Sigmoid colon (tissue), 7 donors: ENCODE measurements around the gene PTGES2. TPM values are rescaled to one million over a fixed set of nuclear protein-coding genes. Genes with fewer than 3 reads are reported as not detected.
A peak's percentile ranks its signal among the peaks of the same experiment; 100 is the strongest.
"Not testable (repeated sequence)": the region's sequence is repeated elsewhere in the genome, so short reads cannot be mapped to it uniquely, and the experiment has no call there.

Experiments
- DNase-seq: peaks from one replicate; pipeline ENCODE4 v3.0.0-alpha.2; 2019
- H3K27ac ChIP-seq, 4 donors: fragments of 200-600 bp; sonication (generic); one replicate each; pipeline ENCODE4 v1.5.1; 2016 to 2019; ENCODE audit warnings: mild to moderate bottlenecking in 1 of 4
- H3K27me3 ChIP-seq, 3 donors: fragments of 200-600 bp; sonication (generic); one replicate each; pipeline ENCODE4 v1.5.1; 2019; ENCODE audit warnings: mild to moderate bottlenecking in 1 of 3
- H3K36me3 ChIP-seq, 4 donors: fragments of 200-600 bp; sonication (generic); one replicate each; pipeline ENCODE4 v1.5.1; 2016 to 2019
- H3K4me1 ChIP-seq, 4 donors: fragments of 200-600 bp; sonication (generic); one replicate each; pipeline ENCODE4 v1.5.1; 2017 to 2019
- H3K4me3 ChIP-seq, 4 donors: fragments of 200-600 bp; sonication (generic); one replicate each; pipeline ENCODE4 v1.5.1; 2017 to 2019; ENCODE audit warnings: mild to moderate bottlenecking in 2 of 4, moderate library complexity in 1 of 4
- H3K9me3 ChIP-seq, 4 donors: fragments of 200-600 bp in 3 of 4; sonication (generic) in 3 of 4; one replicate each; pipeline versions ENCODE4 v1.5.1 to v1.6.1; 2013 to 2019
- EP300 ChIP-seq, 4 donors: sonication (generic); formaldehyde crosslinking; IDR thresholded peaks; one replicate each; pipeline ENCODE4 v1.6.1; 2017; ENCODE audit warnings: antibody characterized with exemption in 4 of 4
- POLR2A ChIP-seq, 2 donors: fragments of 450-650 bp; IDR thresholded peaks; one replicate each; pipeline ENCODE4 v1.6.1; 2016; ENCODE audit warnings: antibody characterized with exemption in 2 of 2, mild to moderate bottlenecking in 2 of 2, moderate library complexity in 2 of 2
- POLR2AphosphoS5 ChIP-seq, 4 donors: sonication (generic); formaldehyde crosslinking; IDR thresholded peaks; one replicate each; pipeline ENCODE4 v1.6.1; 2017; ENCODE audit warnings: antibody characterized with exemption in 4 of 4
- WGBS, 2 donors: extraction: QIAGEN DNeasy Blood & Tissue Kit; methylation state at CpG; one replicate each; pipeline ENCODE4 v1.1.7; 2013; 5-methylcytosine and 5-hydroxymethylcytosine counted together
- intact Hi-C: fragments of 100-400 bp; cut with DNase I; formaldehyde crosslinking; loops from one replicate; pipeline ENCODE4 v1.15.1; 2023
- polyA plus RNA-seq, 3 donors: library from polyadenylated mRNA; stranded (reverse); fragments of 200-250 nt; gene quantifications; one replicate each; pipeline ENCODE4 v1.2.3, GENCODE V29; 2013
- total RNA-seq, 4 donors: library from RNA; depleted of rRNA; stranded (reverse); fragments of >200 nt; gene quantifications; one replicate each; pipeline ENCODE4 v1.1.0, GENCODE V29; 2016
- TF ChIP-seq, protein P1 (sequence below), 4 experiments: fragments of 450-650 bp in 3 of 4; fragments of 200-600 bp in 1 of 4; IDR thresholded peaks; one replicate each; pipeline ENCODE4 v1.5.1; 2016 to 2019; ENCODE audit warnings: antibody characterized with exemption in 4 of 4, mild to moderate bottlenecking in 3 of 4, moderate library complexity in 2 of 4
- donor health status: healthy with polysubstance abuse.
- donor health status: Bipolar disorder and iron deficiency.
- donor health status: healthy.

The PTGES2 gene
- total and polyA plus RNA-seq, 7 donors, result 56.5 to 119 (median 82.2) TPM

DNA sequence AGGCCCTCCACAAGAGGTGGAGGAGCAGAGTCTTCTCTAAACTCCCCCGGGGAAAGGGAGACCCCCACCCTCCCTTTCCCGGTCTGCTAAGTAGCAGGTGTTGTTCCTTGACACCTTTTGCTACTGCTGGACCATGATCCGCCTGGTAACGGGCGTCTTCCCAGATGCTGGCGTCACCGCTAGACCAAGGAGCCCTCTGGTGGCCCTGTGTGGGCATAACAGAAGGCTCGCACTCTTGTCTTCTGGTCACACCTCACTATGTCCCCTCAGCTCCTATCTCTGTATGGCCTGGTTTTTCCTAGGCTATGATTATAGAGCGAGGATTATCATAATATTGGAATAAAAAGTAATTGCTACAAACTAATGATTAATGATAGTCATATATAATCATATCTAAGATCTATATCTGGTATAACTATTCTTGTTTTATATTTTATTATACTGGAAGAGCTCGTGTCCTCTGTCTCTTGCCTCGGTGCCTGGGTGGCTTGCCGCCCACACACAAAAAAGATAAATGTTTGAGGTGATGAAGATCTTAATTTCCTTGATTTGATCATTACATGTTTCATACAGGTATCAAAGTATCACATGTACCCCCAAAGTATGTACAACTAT lies 2.6 kb upstream of the PTGES2 start:
- peaks cover 0 to 35% (median 31%) of the 10 kb centered on the region in 4 donors for H3K4me1 ChIP-seq
- H3K27me3 ChIP-seq, H3K9me3 ChIP-seq, H3K4me3 ChIP-seq, H3K36me3 ChIP-seq, H3K27ac ChIP-seq: not testable (repeated sequence)
- WGBS, 2 donors, result 26 to 31% methylated on average over 12 of the region's 12 CpGs
- DNase-seq, result peak; percentile 80
- TF ChIP-seq, protein P1, sequence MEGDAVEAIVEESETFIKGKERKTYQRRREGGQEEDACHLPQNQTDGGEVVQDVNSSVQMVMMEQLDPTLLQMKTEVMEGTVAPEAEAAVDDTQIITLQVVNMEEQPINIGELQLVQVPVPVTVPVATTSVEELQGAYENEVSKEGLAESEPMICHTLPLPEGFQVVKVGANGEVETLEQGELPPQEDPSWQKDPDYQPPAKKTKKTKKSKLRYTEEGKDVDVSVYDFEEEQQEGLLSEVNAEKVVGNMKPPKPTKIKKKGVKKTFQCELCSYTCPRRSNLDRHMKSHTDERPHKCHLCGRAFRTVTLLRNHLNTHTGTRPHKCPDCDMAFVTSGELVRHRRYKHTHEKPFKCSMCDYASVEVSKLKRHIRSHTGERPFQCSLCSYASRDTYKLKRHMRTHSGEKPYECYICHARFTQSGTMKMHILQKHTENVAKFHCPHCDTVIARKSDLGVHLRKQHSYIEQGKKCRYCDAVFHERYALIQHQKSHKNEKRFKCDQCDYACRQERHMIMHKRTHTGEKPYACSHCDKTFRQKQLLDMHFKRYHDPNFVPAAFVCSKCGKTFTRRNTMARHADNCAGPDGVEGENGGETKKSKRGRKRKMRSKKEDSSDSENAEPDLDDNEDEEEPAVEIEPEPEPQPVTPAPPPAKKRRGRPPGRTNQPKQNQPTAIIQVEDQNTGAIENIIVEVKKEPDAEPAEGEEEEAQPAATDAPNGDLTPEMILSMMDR (IDR thresholded peaks at IDR 0.05), result peak in 1 of 4 experiments; percentile 51
- intact Hi-C loops, result loop anchor here (5.0 kb wide), 2 partner anchors 62 to 148 kb away; partner anchors contain the start of genes CIZ1 and EEIG1

DNA sequence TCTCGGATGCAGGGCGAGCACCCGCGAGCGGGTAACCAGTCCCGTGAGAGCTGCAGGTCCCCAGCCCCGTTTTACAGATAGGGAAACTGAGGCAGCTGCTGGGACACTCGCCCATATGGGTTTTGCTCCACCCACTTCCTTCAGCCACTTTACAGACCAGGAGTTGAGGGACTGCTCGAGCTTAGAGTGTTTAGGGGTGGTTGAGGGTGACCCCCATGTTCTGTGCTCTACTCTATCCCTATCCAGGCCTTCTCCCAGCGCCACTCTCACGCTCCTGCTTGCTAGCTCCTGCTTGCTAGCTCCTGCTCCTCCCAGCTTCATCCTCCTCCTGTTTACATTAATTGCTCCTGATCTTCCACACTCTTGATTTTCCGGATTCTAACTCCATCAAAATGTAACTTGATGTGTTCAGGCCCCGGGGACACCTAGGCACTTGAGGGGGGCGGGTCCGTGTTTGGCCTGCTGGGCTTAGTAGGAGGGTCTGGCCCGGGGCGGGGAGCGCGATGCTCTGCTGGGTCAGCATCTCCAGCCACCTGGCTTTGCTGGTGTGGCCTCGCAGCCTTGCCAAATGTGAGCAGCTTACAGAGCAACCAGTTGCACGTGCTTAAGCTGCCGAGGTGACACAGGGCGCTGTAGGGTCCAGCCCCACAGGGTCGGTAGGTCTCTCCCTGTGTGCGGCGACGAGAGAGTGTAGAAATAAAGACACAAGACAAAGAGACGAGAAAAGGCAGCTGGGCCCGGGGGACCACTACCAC lies 1.5 kb upstream of the PTGES2 start:
- H3K4me3 ChIP-seq, result peak overlapping the region; percentile 76 to 99 (median 96)
- no peaks in the 10 kb centered on the region for H3K27me3 ChIP-seq
- TF ChIP-seq EP300 (IDR thresholded peaks at IDR 0.05) (no peak), POLR2AphosphoS5 (IDR thresholded peaks at IDR 0.05) (no peak), POLR2A (IDR thresholded peaks at IDR 0.05) (no peak)
- TF ChIP-seq, protein P1 (IDR thresholded peaks at IDR 0.05), result no peak
- DNase-seq, result no peak
- H3K27ac ChIP-seq, result peak overlapping the region; percentile 90 to 97 (median 92)
- intact Hi-C loops, result loop anchor here (5.0 kb wide), 2 partner anchors 63 to 147 kb away; partner anchors contain the start of genes CIZ1 and EEIG1
- 64% methylated on average over 29 of the region's 29 CpGs for WGBS, 2 donors
- H3K36me3 ChIP-seq, result peaks cover 0 to 9% (median 7%) of the 10 kb centered on the region in 4 donors
- peaks cover 0 to 39% (median 35%) of the 10 kb centered on the region in 4 donors for H3K4me1 ChIP-seq
- no peaks in the 10 kb centered on the region for H3K9me3 ChIP-seq

DNA sequence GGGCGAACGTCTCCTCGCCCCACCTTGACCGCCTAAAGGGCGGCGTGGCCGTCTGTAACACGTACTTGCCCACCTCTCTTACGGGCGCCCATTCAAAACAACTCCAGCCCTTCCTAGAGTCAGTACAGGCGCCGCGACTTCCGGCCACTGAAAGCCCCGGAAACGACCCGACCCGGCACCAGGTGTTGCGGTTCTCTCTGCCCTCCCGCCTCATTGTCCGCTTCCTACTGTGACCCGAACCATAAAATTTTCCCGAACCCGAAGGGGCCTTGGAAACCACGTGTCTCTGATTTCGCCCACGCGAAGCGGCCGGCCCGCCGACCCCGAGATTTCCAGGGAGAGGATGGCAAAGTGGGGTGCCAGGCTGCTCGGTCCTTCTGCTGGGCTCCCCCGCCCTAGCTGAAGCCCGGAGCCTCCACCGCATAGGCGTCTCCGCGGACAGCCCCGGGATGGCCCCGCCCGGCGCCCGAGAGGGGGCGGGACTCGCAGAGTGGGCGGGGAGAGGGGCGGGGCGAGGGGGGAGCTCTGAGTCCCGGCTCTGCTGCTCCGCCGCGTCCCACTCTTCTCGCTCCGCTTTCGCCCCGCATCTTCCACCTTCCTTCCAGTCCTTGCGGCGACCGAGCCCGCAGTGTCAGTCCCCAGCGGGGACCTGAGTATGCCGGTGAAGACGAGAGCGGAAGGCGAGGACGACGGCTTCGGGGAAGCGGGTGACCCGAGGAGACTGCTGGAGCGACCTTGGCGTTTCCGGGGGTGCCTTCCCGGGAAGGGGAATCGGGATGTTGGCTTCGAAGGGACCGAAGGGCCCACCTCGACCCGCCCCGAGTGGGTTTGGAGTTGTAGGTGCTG lies 684 bp upstream of the PTGES2 start:
- WGBS, 2 donors, result 0% methylated on average over 80 to 82 of the region's 82 CpGs
- peak; percentile 89 for DNase-seq
- Histone ChIP-seq H3K4me1 (peaks cover 0 to 39% (median 35%) of the 10 kb centered on the region in 4 donors), H3K27ac (peak overlapping the region; percentile 90 to 97 (median 92)), H3K9me3 (no peaks in the 10 kb centered on the region), H3K36me3 (peaks cover 8 to 17% (median 9%) of the 10 kb centered on the region in 4 donors), H3K4me3 (peak overlapping the region; percentile 76 to 99 (median 96)), H3K27me3 (no peaks in the 10 kb centered on the region)
- TF ChIP-seq POLR2AphosphoS5 (IDR thresholded peaks at IDR 0.05), result peak in 3 of 4 donors; percentile 53 to 81 (median 77)
- TF ChIP-seq EP300 (IDR thresholded peaks at IDR 0.05), result no peak
- peak; percentile 28 to 33 for TF ChIP-seq POLR2A (IDR thresholded peaks at IDR 0.05)
- intact Hi-C loops, result loop anchor here (5.0 kb wide), 2 partner anchors 64 to 146 kb away; partner anchors contain the start of genes CIZ1 and EEIG1

DNA sequence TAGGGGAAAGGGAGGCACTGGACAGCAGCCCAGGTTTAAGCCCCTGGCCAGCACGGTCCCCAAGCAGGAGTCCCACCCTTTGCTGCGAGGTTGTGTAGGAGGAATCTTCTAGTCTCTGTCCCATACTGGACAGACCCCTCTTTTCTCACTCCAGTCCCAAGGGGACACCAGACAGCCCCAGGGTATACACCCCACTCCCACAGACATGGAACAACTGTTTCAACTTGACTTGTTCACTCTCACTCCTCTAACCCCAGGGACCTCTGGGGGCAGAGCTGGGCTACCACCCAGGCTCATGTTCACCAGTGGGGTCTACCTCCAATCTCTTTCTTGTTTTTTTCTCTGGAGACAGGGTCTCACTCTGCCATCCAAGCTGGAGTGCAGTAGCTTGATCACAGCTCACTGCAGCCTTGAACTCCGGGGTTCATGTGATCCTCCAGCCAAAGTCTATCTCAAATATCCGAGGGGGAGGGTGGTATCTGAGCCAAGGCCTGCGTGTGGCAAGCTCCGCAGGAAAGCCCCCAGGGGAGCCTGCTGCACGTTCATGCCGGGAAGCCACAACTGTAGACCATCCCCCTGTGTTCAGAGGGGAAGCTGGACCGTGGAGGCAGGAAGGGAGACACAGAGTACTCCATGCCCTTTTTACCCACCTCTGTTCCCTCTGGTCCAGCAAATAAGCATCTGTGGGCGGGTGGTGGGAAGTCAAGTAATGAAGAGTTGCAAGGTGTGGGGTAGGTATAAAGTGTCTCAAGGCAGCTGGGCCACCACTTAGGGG lies 1.8 kb downstream of the PTGES2 start:
- Histone ChIP-seq H3K4me1 (peaks cover 0 to 39% (median 35%) of the 10 kb centered on the region in 4 donors), H3K9me3 (no peaks in the 10 kb centered on the region), H3K4me3 (no peak overlapping the region), H3K27ac (peak overlapping the region in 3 of 4 donors; percentile 4 to 90 (median 9)), H3K36me3 (peaks cover 21 to 42% (median 26%) of the 10 kb centered on the region in 4 donors), H3K27me3 (no peaks in the 10 kb centered on the region)
- WGBS, 2 donors, result 54 to 60% methylated on average over 10 of the region's 10 CpGs
- DNase-seq, result no peak
- intact Hi-C loops, result loop anchor here (5.0 kb wide), 2 partner anchors 67 to 143 kb away; partner anchors contain the start of genes CIZ1 and EEIG1
- TF ChIP-seq POLR2AphosphoS5 (IDR thresholded peaks at IDR 0.05) (no peak), EP300 (IDR thresholded peaks at IDR 0.05) (no peak), POLR2A (IDR thresholded peaks at IDR 0.05) (no peak)
- TF ChIP-seq, protein P1 (IDR thresholded peaks at IDR 0.05), result no peak
